Loucy (cell line): ENCODE data around the gene RAD9A.

Experiments used
- H2AFZ ChIP-seq: fragments of 200-600 bp; sonication (generic); 2 replicates; pipeline ENCODE4 v1.6.0; 2016; ENCODE audit warnings: antibody characterized with exemption, mild to moderate bottlenecking, low read length, moderate library complexity
- H3F3A ChIP-seq: fragments of 200-600 bp; 2 replicates; pipeline ENCODE4 v1.6.0; 2016; ENCODE audit warnings: antibody characterized with exemption, low read depth, mild to moderate bottlenecking
- H3K27me3 ChIP-seq: fragments of 200-600 bp; sonication (generic); 2 replicates; pipeline ENCODE4 v1.6.1; 2014; ENCODE audit warnings: low read length, mild to moderate bottlenecking; ENCODE audit not compliant: insufficient read depth, poor library complexity, severe bottlenecking
- H3K36me3 ChIP-seq: fragments of 200-600 bp; sonication (generic); 2 replicates; pipeline ENCODE4 v1.6.1; 2016; ENCODE audit warnings: low read length; ENCODE audit not compliant: insufficient read depth
- H3K4me1 ChIP-seq: fragments of 200-600 bp; sonication (generic); 2 replicates; pipeline ENCODE4 v1.5.1; 2014; ENCODE audit warnings: low read length, mild to moderate bottlenecking; ENCODE audit not compliant: insufficient read depth, poor library complexity, severe bottlenecking
- H3K4me2 ChIP-seq: fragments of 200-600 bp; sonication (generic); 2 replicates; pipeline ENCODE4 v1.6.0; 2014; ENCODE audit warnings: antibody characterized with exemption, low read length, low read depth, mild to moderate bottlenecking; ENCODE audit not compliant: poor library complexity, severe bottlenecking
- H3K4me3 ChIP-seq: fragments of 200-600 bp; sonication (generic); 2 replicates; pipeline ENCODE4 v1.5.1; 2014; ENCODE audit warnings: low read length, mild to moderate bottlenecking, mixed read lengths; ENCODE audit not compliant: poor library complexity, severe bottlenecking
- H3K79me2 ChIP-seq: fragments of 200-600 bp; sonication (generic); 2 replicates; pipeline ENCODE4 v1.6.1; 2014; ENCODE audit warnings: low read length; ENCODE audit not compliant: insufficient read depth
- H3K9ac ChIP-seq: fragments of 200-600 bp; sonication (generic); 2 replicates; pipeline ENCODE4 v1.6.0; 2014; ENCODE audit warnings: mild to moderate bottlenecking, low read depth, low read length, moderate library complexity; ENCODE audit not compliant: poor library complexity, severe bottlenecking
- H3K9me2 ChIP-seq: fragments of 200-600 bp; sonication (generic); replicated peaks from 2 replicates; pipeline ENCODE4 v1.6.1; 2016; ENCODE audit warnings: low read depth, low read length, mixed read lengths
- H3K9me3 ChIP-seq: fragments of 200-600 bp; sonication (generic); 2 replicates; pipeline ENCODE4 v1.6.1; 2014; ENCODE audit warnings: mild to moderate bottlenecking, antibody characterized with exemption, low read length, low read depth; ENCODE audit not compliant: insufficient read depth
- H4K20me1 ChIP-seq: fragments of 200-600 bp; sonication (generic); 2 replicates; pipeline ENCODE4 v1.6.0; 2014; ENCODE audit warnings: antibody characterized with exemption, low read length, mild to moderate bottlenecking; ENCODE audit not compliant: insufficient read depth, poor library complexity, severe bottlenecking
- CTCF ChIP-seq: fragments of 200-600 bp; sonication (generic); conservative IDR thresholded peaks from 2 replicates; pipeline ENCODE4 v1.5.1; 2014; ENCODE audit warnings: mild to moderate bottlenecking, antibody characterized with exemption, low read length
- EZH2phosphoT487 ChIP-seq: fragments of 200-600 bp; IDR thresholded peaks from 2 replicates; pipeline ENCODE4 v1.6.1; 2018; ENCODE audit warnings: antibody characterized with exemption, mild to moderate bottlenecking, moderate library complexity, borderline replicate concordance

The RAD9A gene

GRCh38 chr11:67352546-67353316 lies 39.1 kb upstream of the RAD9A start:
- Histone ChIP-seq H3K9me3 (no peaks in the 10 kb centered on the region), H2AFZ (peak overlapping the region; percentile 86), H3F3A (no peaks in the 10 kb centered on the region), H3K4me3 (peak overlapping the region; percentile 78), H3K27me3 (no peaks in the 10 kb centered on the region), H3K4me1 (peaks cover 36% of the 10 kb centered on the region), H3K36me3 (no peaks in the 10 kb centered on the region), H3K79me2 (peaks cover 9% of the 10 kb centered on the region; the same call in 1 of the 2 replicates), H3K9me2 (no peaks in the 10 kb centered on the region), H3K9ac (peak overlapping the region; percentile 74), H3K4me2 (peak overlapping the region; percentile 100), H4K20me1 (no peaks in the 10 kb centered on the region)
- TF ChIP-seq CTCF = no peak
- TF ChIP-seq EZH2phosphoT487 = no peak

GRCh38 chr11:67353317-67354074 lies 38.3 kb upstream of the RAD9A start, which contains the start of gene POLD4:
Gene POLD4 (minus strand): TSS chr11:67353546. CDS start chr11:67353399, 147 bp downstream.
- Histone ChIP-seq H3K9me2 (no peaks in the 10 kb centered on the region), H3K27me3 (no peaks in the 10 kb centered on the region), H4K20me1 (no peaks in the 10 kb centered on the region), H3K4me3 (peak within 1 kb of the TSS; percentile 78), H3K4me1 (peaks cover 36% of the 10 kb centered on the region), H3K79me2 (peaks cover 9% of the 10 kb centered on the region; the same call in 1 of the 2 replicates), H3F3A (no peaks in the 10 kb centered on the region), H3K9ac (peak within 1 kb of the TSS; percentile 74), H3K4me2 (peak within 1 kb of the TSS; percentile 100), H2AFZ (peak within 1 kb of the TSS; percentile 86), H3K9me3 (no peaks in the 10 kb centered on the region), H3K36me3 (no peaks in the 10 kb centered on the region)
- TF ChIP-seq EZH2phosphoT487 (no peak), CTCF (no peak)

GRCh38 chr11:67354075-67355022 lies 37.4 kb upstream of the RAD9A start:
- peaks cover 9% of the 10 kb centered on the region; the same call in 1 of the 2 replicates for H3K79me2 ChIP-seq
- peak overlapping the region; percentile 75; the same call in 1 of the 2 replicates for H2AFZ ChIP-seq
- H3K9ac ChIP-seq = peak overlapping the region; percentile 74
- peak overlapping the region; percentile 87 for H3K4me2 ChIP-seq
- peaks cover 36% of the 10 kb centered on the region for H3K4me1 ChIP-seq
- H4K20me1 ChIP-seq = no peaks in the 10 kb centered on the region
- TF ChIP-seq EZH2phosphoT487 (no peak), CTCF (no peak)
- no peaks in the 10 kb centered on the region for H3K36me3 ChIP-seq
- no peaks in the 10 kb centered on the region for H3F3A ChIP-seq
- no peaks in the 10 kb centered on the region for H3K9me2 ChIP-seq
- H3K9me3 ChIP-seq = no peaks in the 10 kb centered on the region
- no peaks in the 10 kb centered on the region for H3K27me3 ChIP-seq
- peak overlapping the region; percentile 78 for H3K4me3 ChIP-seq
